Keratinocyte (primary cell): ENCODE measurements around the gene C11orf71. TPM values are rescaled to one million over a fixed set of nuclear protein-coding genes. Genes with fewer than 3 reads are reported as not detected.

Source experiments
- DNase-seq: peaks from one replicate; pipeline ENCODE4 v3.0.0-alpha.2; 2011; ENCODE audit warnings: low read depth, missing footprints, low spot score
- FAIRE-seq: peaks from 2 replicates; lab custom pipeline; 2011; peaks lifted over from hg19 to GRCh38; lab: Jason Lieb, UNC
- H2AFZ ChIP-seq: 2 replicates; pipeline ENCODE4 v1.6.0; 2012; ENCODE audit warnings: low read length, control low read depth, inconsistent platforms; ENCODE audit not compliant: control insufficient read depth
- H3K27ac ChIP-seq: 2 replicates; pipeline ENCODE4 v1.5.1; 2011; ENCODE audit warnings: low read length; ENCODE audit not compliant: control insufficient read depth, insufficient read depth
- H3K27me3 ChIP-seq: 3 replicates; pipeline ENCODE4 v1.6.0; 2011; ENCODE audit warnings: low read length; ENCODE audit not compliant: control insufficient read depth, insufficient read depth; ENCODE audit errors: extremely low read depth
- H3K36me3 ChIP-seq, 2 experiments: 2 replicates in 1 of 2; 3 replicates in 1 of 2; pipeline ENCODE4 v1.5.1; 2011; ENCODE audit warnings: low read length in 2 of 2, mild to moderate bottlenecking in 1 of 2; ENCODE audit not compliant: control insufficient read depth in 2 of 2, insufficient read depth in 2 of 2; ENCODE audit errors: extremely low read depth in 1 of 2
- H3K4me1 ChIP-seq: 3 replicates; pipeline ENCODE4 v1.5.1; 2011; ENCODE audit warnings: low read length; ENCODE audit not compliant: control insufficient read depth, insufficient read depth; ENCODE audit errors: extremely low read depth
- H3K4me2 ChIP-seq: 3 replicates; pipeline ENCODE4 v1.6.0; 2011; ENCODE audit warnings: low read depth, low read length; ENCODE audit not compliant: control insufficient read depth, insufficient read depth; ENCODE audit errors: extremely low read depth
- H3K4me3 ChIP-seq, 3 experiments: fragments of 200-600 bp in 1 of 3; sonication (generic) in 1 of 3; 2 replicates in 2 of 3; 3 replicates in 1 of 3; pipeline ENCODE4 v1.5.1; 2011 to 2016; ENCODE audit warnings: low read length in 3 of 3, mild to moderate bottlenecking in 3 of 3, control low read depth in 2 of 3, inconsistent platforms in 1 of 3, low read depth in 1 of 3, mixed read lengths in 1 of 3, mixed run types in 1 of 3, moderate library complexity in 1 of 3; ENCODE audit not compliant: control insufficient read depth in 2 of 3, insufficient read depth in 2 of 3; ENCODE audit errors: extremely low read depth in 1 of 3
- H3K79me2 ChIP-seq: 2 replicates; pipeline ENCODE4 v1.6.0; 2012; ENCODE audit warnings: low read length; ENCODE audit not compliant: control insufficient read depth, insufficient read depth
- H3K9ac ChIP-seq: 3 replicates; pipeline ENCODE4 v1.6.0; 2011; ENCODE audit warnings: low read length; ENCODE audit not compliant: control insufficient read depth, insufficient read depth; ENCODE audit errors: extremely low read depth
- H3K9me1 ChIP-seq: 3 replicates; pipeline ENCODE4 v1.6.0; 2011; ENCODE audit warnings: low read length; ENCODE audit not compliant: control insufficient read depth, insufficient read depth; ENCODE audit errors: extremely low read depth
- H3K9me3 ChIP-seq: 2 replicates; pipeline ENCODE4 v1.5.1; 2012; ENCODE audit warnings: low read depth, low read length; ENCODE audit not compliant: control insufficient read depth
- H4K20me1 ChIP-seq: 3 replicates; pipeline ENCODE4 v1.6.0; 2011; ENCODE audit warnings: low read length; ENCODE audit not compliant: control insufficient read depth, insufficient read depth; ENCODE audit errors: extremely low read depth
- EZH2 ChIP-seq: IDR thresholded peaks from one replicate; pipeline ENCODE4 v1.6.1; 2012; ENCODE audit warnings: inconsistent platforms, mild to moderate bottlenecking, low read length, moderate library complexity
- dilution Hi-C: fragments of 300-500 bp; cut with MboI; formaldehyde crosslinking; loops from one replicate; pipeline ENCODE4 v1.7.0; 2020; ENCODE audit warnings: low sequenced_read_pairs; ENCODE audit not compliant: extremely low pct_ligation_motif_present
- polyA plus RNA-seq, 5 experiments: library from polyadenylated mRNA; depleted of rRNA in 3 of 5; stranded (reverse) in 3 of 5; stranded (forward) in 1 of 5; unstranded in 1 of 5; fragments of >200 nt; gene quantifications; 1 replicate in 1 of 5; 2 replicates in 3 of 5; 3 replicates in 1 of 5; pipeline versions ENCODE4 v1.2.1 to v1.2.3, GENCODE V29; 2011 to 2012; ENCODE audit warnings: missing spikeins in 2 of 5, low read depth in 1 of 5, low replicate concordance in 1 of 5
- TF ChIP-seq, protein P1 (sequence below), 3 experiments: IDR thresholded peaks in 1 of 3; conservative IDR thresholded peaks in 1 of 3; optimal IDR thresholded peaks in 1 of 3; 2 replicates in 2 of 3; 3 replicates in 1 of 3; pipeline versions ENCODE3 to v1.5.1; 2011; ENCODE audit warnings: low read length in 3 of 3, mild to moderate bottlenecking in 3 of 3, moderate library complexity in 2 of 3, control low read depth in 1 of 3, inconsistent platforms in 1 of 3; ENCODE audit not compliant: insufficient read depth in 2 of 3; ENCODE audit errors: extremely low read depth in 1 of 3

C11orf71 gene
- polyA plus RNA-seq, 1 donor (not counting 4 experiments of a cell fraction or from before 2014, with no cell fraction given): 2.1 TPM

DNA sequence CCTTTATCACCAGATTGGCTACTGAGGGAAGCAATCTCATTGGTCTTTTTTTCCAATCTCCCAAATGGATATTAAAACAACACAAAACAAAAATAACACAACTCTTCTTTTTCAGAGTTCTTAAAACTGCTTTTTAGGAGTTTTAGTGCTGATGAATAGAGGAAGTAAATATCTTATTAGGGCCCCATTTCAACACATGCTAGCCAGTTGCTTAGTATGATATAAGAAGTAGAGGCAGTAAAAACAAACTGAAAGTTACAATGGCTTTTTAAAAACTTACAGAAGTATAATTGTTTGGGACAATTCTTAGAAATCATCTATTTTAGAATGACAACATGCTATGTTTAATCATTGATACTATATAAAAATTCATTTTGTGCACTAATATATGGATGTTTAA is 3.4 kb downstream of the C11orf71 start:
- no peak for TF ChIP-seq EZH2
- TF ChIP-seq, protein P1, sequence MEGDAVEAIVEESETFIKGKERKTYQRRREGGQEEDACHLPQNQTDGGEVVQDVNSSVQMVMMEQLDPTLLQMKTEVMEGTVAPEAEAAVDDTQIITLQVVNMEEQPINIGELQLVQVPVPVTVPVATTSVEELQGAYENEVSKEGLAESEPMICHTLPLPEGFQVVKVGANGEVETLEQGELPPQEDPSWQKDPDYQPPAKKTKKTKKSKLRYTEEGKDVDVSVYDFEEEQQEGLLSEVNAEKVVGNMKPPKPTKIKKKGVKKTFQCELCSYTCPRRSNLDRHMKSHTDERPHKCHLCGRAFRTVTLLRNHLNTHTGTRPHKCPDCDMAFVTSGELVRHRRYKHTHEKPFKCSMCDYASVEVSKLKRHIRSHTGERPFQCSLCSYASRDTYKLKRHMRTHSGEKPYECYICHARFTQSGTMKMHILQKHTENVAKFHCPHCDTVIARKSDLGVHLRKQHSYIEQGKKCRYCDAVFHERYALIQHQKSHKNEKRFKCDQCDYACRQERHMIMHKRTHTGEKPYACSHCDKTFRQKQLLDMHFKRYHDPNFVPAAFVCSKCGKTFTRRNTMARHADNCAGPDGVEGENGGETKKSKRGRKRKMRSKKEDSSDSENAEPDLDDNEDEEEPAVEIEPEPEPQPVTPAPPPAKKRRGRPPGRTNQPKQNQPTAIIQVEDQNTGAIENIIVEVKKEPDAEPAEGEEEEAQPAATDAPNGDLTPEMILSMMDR (optimal IDR thresholded peaks at IDR 0.05 in 1 of 3, IDR thresholded peaks at IDR 0.05 in 1 of 3, conservative IDR thresholded peaks at IDR 0.05 in 1 of 3; ENCODE audit: extremely low read depth in 1 of 3, insufficient read depth in 2 of 3, low read length in 3 of 3): no peak
- H3K9me1 ChIP-seq: no peaks in the 10 kb centered on the region
- no peaks in the 10 kb centered on the region for H4K20me1 ChIP-seq
- H3K4me1 ChIP-seq: peaks cover 21% of the 10 kb centered on the region
- FAIRE-seq (no peak), DNase-seq (no peak)
- dilution Hi-C loops: no loop called here
- no peak overlapping the region for H3K4me3 ChIP-seq
- no peaks in the 10 kb centered on the region for H3K36me3 ChIP-seq
- no peak overlapping the region for H3K4me2 ChIP-seq
- H3K9me3 ChIP-seq: no peaks in the 10 kb centered on the region
- no peaks in the 10 kb centered on the region for H3K27me3 ChIP-seq
- H2AFZ ChIP-seq: no peak overlapping the region
- H3K9ac ChIP-seq: no peak overlapping the region
- no peak overlapping the region for H3K27ac ChIP-seq
- peaks cover 27% of the 10 kb centered on the region for H3K79me2 ChIP-seq

DNA sequence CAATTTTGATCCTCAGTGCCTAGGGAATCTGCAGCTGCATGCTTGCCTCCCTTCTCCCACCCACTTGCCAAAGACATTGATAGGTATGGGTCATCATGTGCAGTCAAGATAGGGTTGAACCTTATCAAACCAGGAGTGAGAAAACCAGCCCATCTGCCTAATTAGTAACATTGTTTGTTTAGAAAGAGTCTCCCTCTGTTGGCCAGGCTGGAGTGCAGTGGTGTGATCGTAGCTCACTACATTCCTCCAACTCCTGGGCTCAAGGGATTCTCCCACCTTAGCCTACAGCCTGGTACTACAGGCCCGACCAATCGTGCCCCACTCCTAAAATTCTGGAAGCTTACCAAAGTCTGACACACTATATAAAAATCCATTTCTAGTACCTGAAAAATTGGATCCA is 4.6 kb downstream of the C11orf71 start:
- H3K27ac ChIP-seq: no peak overlapping the region

More for the DNA sequence above, 4.6 kb downstream of the C11orf71 start:
- no peak for DNase-seq
- no peaks in the 10 kb centered on the region for H3K27me3 ChIP-seq
- TF ChIP-seq, protein P1 (optimal IDR thresholded peaks at IDR 0.05 in 1 of 3, IDR thresholded peaks at IDR 0.05 in 1 of 3, conservative IDR thresholded peaks at IDR 0.05 in 1 of 3; ENCODE audit: extremely low read depth in 1 of 3, insufficient read depth in 2 of 3, low read length in 3 of 3): peak; percentile 45 to 68 (median 63)
- no peak for TF ChIP-seq EZH2
- H3K79me2 ChIP-seq: peaks cover 15% of the 10 kb centered on the region
- H3K36me3 ChIP-seq: no peaks in the 10 kb centered on the region
- H3K4me1 ChIP-seq: peaks cover 21% of the 10 kb centered on the region
- dilution Hi-C loops: no loop called here
- H3K9me3 ChIP-seq: no peaks in the 10 kb centered on the region
- H2AFZ ChIP-seq: no peak overlapping the region
- H3K9ac ChIP-seq: no peak overlapping the region
- H3K4me2 ChIP-seq: no peak overlapping the region
- no peaks in the 10 kb centered on the region for H4K20me1 ChIP-seq
- no peaks in the 10 kb centered on the region for H3K9me1 ChIP-seq
- H3K4me3 ChIP-seq: no peak overlapping the region
- FAIRE-seq: peak; percentile 81
